HEK293 (cell line): ENCODE data around the gene PLS1.
A peak's percentile ranks its signal among the peaks of the same experiment; 100 is the strongest.

Source experiments
- CTCF ChIA-PET: fragments of 350-600 bp; formaldehyde crosslinking; extraction: SDS; loops from one replicate; lab custom pipeline; 2021; ENCODE audit warnings: antibody characterized with exemption; lab: Yijun Ruan, JAX
- POLR2A ChIA-PET: fragments of 300-600 bp; formaldehyde crosslinking; extraction: SDS; loops from one replicate; lab custom pipeline; 2020; ENCODE audit warnings: antibody characterized with exemption, inconsistent platforms; lab: Yijun Ruan, JAX
- H3K27ac ChIP-seq: fragments of 200-500 bp; sonication (Bioruptor generic); 2 replicates; pipeline ENCODE4 v1.5.1; 2014; ENCODE audit warnings: low read depth, low read length, control low read depth, inconsistent platforms; ENCODE audit errors: extremely low read depth
- H3K36me3 ChIP-seq, 2 experiments: fragments of 200-500 bp in 1 of 2; sonication (Bioruptor generic) in 1 of 2; 1 replicate in 1 of 2; 2 replicates in 1 of 2; pipeline ENCODE4 v1.5.1; 2014 to 2017; ENCODE audit warnings: inconsistent platforms in 2 of 2, low read length in 2 of 2; ENCODE audit not compliant: control insufficient read depth in 2 of 2, insufficient read depth in 1 of 2
- H3K4me1 ChIP-seq: fragments of 200-500 bp; sonication (Bioruptor generic); 2 replicates; pipeline ENCODE4 v1.5.1; 2014; ENCODE audit warnings: mild to moderate bottlenecking, low read length, inconsistent platforms; ENCODE audit not compliant: control insufficient read depth, insufficient read depth
- H3K4me3 ChIP-seq: 2 replicates; pipeline ENCODE4 v1.5.1; 2011; ENCODE audit warnings: low read depth, mild to moderate bottlenecking, control low read depth, low read length, moderate library complexity
- H3K9me3 ChIP-seq: fragments of 200-500 bp; sonication (Bioruptor generic); 2 replicates; pipeline ENCODE4 v1.5.1; 2014; ENCODE audit warnings: low read depth, low read length, inconsistent platforms; ENCODE audit not compliant: control insufficient read depth, insufficient read depth
- CTCF ChIP-seq: fragments of 450-650 bp; formaldehyde crosslinking; IDR thresholded peaks from 2 replicates; pipeline ENCODE4 v1.5.1; 2016; ENCODE audit warnings: missing biosample characterization, missing genetic modification characterization
- FEZF1 ChIP-seq: fragments of 450-650 bp; formaldehyde crosslinking; IDR thresholded peaks from 2 replicates; pipeline ENCODE4 v1.5.1; 2016; ENCODE audit warnings: missing biosample characterization, missing genetic modification characterization
- KLF1 ChIP-seq: fragments of 450-650 bp; formaldehyde crosslinking; IDR thresholded peaks from 2 replicates; pipeline ENCODE4 v1.5.1; 2016; ENCODE audit warnings: missing biosample characterization, missing genetic modification characterization
- PRDM1 ChIP-seq: fragments of 450-650 bp; formaldehyde crosslinking; IDR thresholded peaks from 2 replicates; pipeline ENCODE4; 2016; ENCODE audit warnings: missing biosample characterization, missing genetic modification characterization
- PRDM6 ChIP-seq: fragments of 450-650 bp; formaldehyde crosslinking; IDR thresholded peaks from 2 replicates; pipeline ENCODE4 v1.5.1; 2017; ENCODE audit warnings: missing biosample characterization, missing genetic modification characterization
- ZBTB11 ChIP-seq: fragments of 450-650 bp; formaldehyde crosslinking; conservative IDR thresholded peaks from 2 replicates; pipeline ENCODE4 v1.5.1; 2016; ENCODE audit warnings: low read depth, missing biosample characterization, missing genetic modification characterization
- ZBTB17 ChIP-seq: fragments of 450-650 bp; formaldehyde crosslinking; IDR thresholded peaks from 2 replicates; pipeline ENCODE4 v1.5.1; 2016; ENCODE audit warnings: missing biosample characterization, missing genetic modification characterization
- ZBTB8A ChIP-seq: fragments of 450-650 bp; formaldehyde crosslinking; IDR thresholded peaks from 2 replicates; pipeline ENCODE4 v1.5.1; 2016; ENCODE audit warnings: missing biosample characterization, missing genetic modification characterization
- ZNF155 ChIP-seq: fragments of 450-650 bp; formaldehyde crosslinking; IDR thresholded peaks from 2 replicates; pipeline ENCODE4 v1.5.1; 2016; ENCODE audit warnings: missing biosample characterization, missing genetic modification characterization
- ZNF473 ChIP-seq: fragments of 450-650 bp; formaldehyde crosslinking; IDR thresholded peaks from 2 replicates; pipeline ENCODE4 v1.5.1; 2017; ENCODE audit warnings: missing biosample characterization, missing genetic modification characterization
- ZNF513 ChIP-seq: fragments of 450-650 bp; IDR thresholded peaks from 2 replicates; pipeline ENCODE4 v1.5.1; 2018; ENCODE audit warnings: missing biosample characterization, missing genetic modification characterization
- ZNF600 ChIP-seq: fragments of 450-650 bp; formaldehyde crosslinking; IDR thresholded peaks from 2 replicates; pipeline ENCODE4 v1.5.1; 2016; ENCODE audit warnings: missing biosample characterization, missing genetic modification characterization
- ZNF660 ChIP-seq: fragments of 450-650 bp; IDR thresholded peaks from 2 replicates; pipeline ENCODE4 v1.5.1; 2018; ENCODE audit warnings: missing biosample characterization, mild to moderate bottlenecking, missing genetic modification characterization
- ZNF692 ChIP-seq: fragments of 450-650 bp; formaldehyde crosslinking; IDR thresholded peaks from 2 replicates; pipeline ENCODE4 v1.5.1; 2016; ENCODE audit warnings: missing biosample characterization, missing genetic modification characterization
- ZNF707 ChIP-seq: fragments of 450-650 bp; formaldehyde crosslinking; IDR thresholded peaks from 2 replicates; pipeline ENCODE4 v1.5.1; 2016; ENCODE audit warnings: missing biosample characterization, missing genetic modification characterization
- ZNF843 ChIP-seq: fragments of 450-650 bp; formaldehyde crosslinking; IDR thresholded peaks from 2 replicates; pipeline ENCODE4 v1.5.1; 2016; ENCODE audit warnings: missing biosample characterization, missing genetic modification characterization

PLS1 gene

GRCh38 chr3:142724682-142725356 is 128.6 kb downstream of the PLS1 start (continued):
- TF ChIP-seq ZBTB8A (tag by site-specific recombination) (peak; percentile 16; the same call in 1 of the 2 replicates), ZBTB17 (peak; percentile 20; the same call in 1 of the 2 replicates), PRDM1 (tag by site-specific recombination) (no peak), ZNF707 (no peak), CTCF (tag by site-specific recombination) (peak; percentile 23; the same call in 1 of the 2 replicates), KLF1 (tag by site-specific recombination) (no peak), ZNF692 (tag by site-specific recombination) (0 out of 2 replicates have a peak, but pooled peaks have one; percentile 13), ZNF600 (tag by site-specific recombination) (peak; percentile 57; the same call in 1 of the 2 replicates), ZNF473 (tag by site-specific recombination) (no peak), ZBTB11 (0 out of 2 replicates have a peak, but pooled peaks have one; percentile 19)

- TF ChIP-seq ZNF513 (tag by site-specific recombination) = no peak
- TF ChIP-seq ZNF843 (tag by site-specific recombination) = peak; percentile 41; the same call in 1 of the 2 replicates
- peak; percentile 96 for TF ChIP-seq PRDM6 (tag by site-specific recombination)
- no peak for TF ChIP-seq ZNF155 (tag by site-specific recombination)
- TF ChIP-seq ZNF660 = peak; percentile 91
- peak; percentile 25; the same call in 1 of the 2 replicates for TF ChIP-seq PRDM1 (tag by site-specific recombination)
- peak; percentile 72 for TF ChIP-seq FEZF1 (tag by site-specific recombination)
- Histone ChIP-seq H3K36me3 (no peaks in the 10 kb centered on the region), H3K9me3 (no peaks in the 10 kb centered on the region), H3K4me3 (peak overlapping the region; percentile 83), H3K4me1 (no peaks in the 10 kb centered on the region), H3K27ac (no peak overlapping the region)
- POLR2A ChIA-PET = no interaction called here
- CTCF ChIA-PET = no interaction called here
These were observed 129.2 kb downstream of the PLS1 start for GRCh38 chr3:142725357-142725739.
